Psoas muscle (tissue), 8 donors: ENCODE results near the gene WASF2. TPM values are rescaled to one million over a fixed set of nuclear protein-coding genes. Genes with fewer than 3 reads are reported as not detected.

ENCODE experiments used
- ATAC-seq, 4 donors: fragments of 200-7000 bp; cut with Tn5 transposase; one replicate each; pipeline ENCODE4 v1.9.1; 2020; ENCODE audit warnings: moderate library complexity in 3 of 4, mild to moderate bottlenecking in 2 of 4
- DNase-seq, 2 donors: peaks; one replicate each; pipeline ENCODE4 v3.0.0-alpha.2; 2020
- H3K27ac ChIP-seq: fragments of 200-600 bp; one replicate; pipeline ENCODE4 v1.8.0; 2022
- H3K27me3 ChIP-seq, 3 donors: fragments of 200-600 bp in 1 of 3; one replicate each; pipeline versions ENCODE4 v1.6.1 to v1.8.0; 2013 to 2022; ENCODE audit warnings: low read length in 2 of 3, mild to moderate bottlenecking in 2 of 3, moderate library complexity in 1 of 3; ENCODE audit not compliant: insufficient read depth in 3 of 3
- H3K36me3 ChIP-seq, 2 donors: fragments of 200-600 bp in 1 of 2; one replicate each; pipeline versions ENCODE4 v1.6.1 to v1.8.0; 2013 to 2022; ENCODE audit warnings: low read depth in 1 of 2, mild to moderate bottlenecking in 1 of 2, moderate library complexity in 1 of 2; ENCODE audit not compliant: insufficient read depth in 1 of 2
- H3K4me1 ChIP-seq: fragments of 200-600 bp; one replicate; pipeline ENCODE4 v1.8.0; 2022
- H3K4me3 ChIP-seq: fragments of 200-600 bp; one replicate; pipeline ENCODE4 v1.8.0; 2022; ENCODE audit warnings: mild to moderate bottlenecking
- H3K9me3 ChIP-seq: fragments of 200-600 bp; one replicate; pipeline ENCODE4 v1.8.0; 2022
- CTCF ChIP-seq: fragments of 200-600 bp; IDR thresholded peaks from one replicate; pipeline ENCODE4 v1.8.0; 2022; ENCODE audit warnings: antibody characterized with exemption
- WGBS, 3 donors: extraction: QIAGEN DNeasy Blood & Tissue Kit; methylation state at CpG; one replicate each; pipeline versions ENCODE4 v1.1.6 to v1.1.7; 2013; 5-methylcytosine and 5-hydroxymethylcytosine counted together
- intact Hi-C, 2 donors: fragments of 100-400 bp; cut with DNase I; formaldehyde crosslinking; loops; one replicate each; pipeline versions ENCODE4 v1.11.0 to v1.14.2; 2022
- polyA plus RNA-seq, 3 donors: library from polyadenylated mRNA; stranded (reverse); fragments of 200-250 nt; gene quantifications; one replicate each; pipeline ENCODE4 v1.2.3, GENCODE V29; 2013
- total RNA-seq, 4 donors: library from RNA; stranded (reverse); fragmentation: NEBNext Ultra II Directional in 2 of 4; extraction: Animal tissue kit (Norgen Biotek cat#: 25700) in 2 of 4; gene quantifications; one replicate each; pipeline versions ENCODE4 v1.2.1 to v1.2.4, GENCODE V29; 2021 to 2023
- donor health status: healthy with polysubstance abuse.
- donor health status: DM: no; HTN: no; CAD: no; lungs with moderate emphysema.
- donor health status: Bipolar disorder and iron deficiency.
- donor health status: healthy.
- donor health status: DM: yes; HTN: yes; CAD: no.
- donor health status: DM: no; HTN: no; CAD: no.
- donor health status: DM: no; HTN: no; CAD: no.
- donor health status: DM: yes; HTN: yes; CAD: no.

The WASF2 gene
- total and polyA plus RNA-seq, 7 donors, result 7.9 to 40.6 (median 29.4) TPM

GRCh38 chr1:27394282-27394658 is 95.7 kb downstream of the WASF2 start:
- Histone ChIP-seq H3K4me1 (peaks cover 8% of the 10 kb centered on the region), H3K9me3 (no peaks in the 10 kb centered on the region), H3K4me3 (no peak overlapping the region), H3K27ac (no peak overlapping the region), H3K36me3 (no peaks in the 10 kb centered on the region), H3K27me3 (no peaks in the 10 kb centered on the region)
- DNase-seq (no peak), ATAC-seq (no peak)
- intact Hi-C loops, result loop anchor here (2.0 to 5.0 kb wide), 3 partner anchors 93 to 273 kb away; no protein-coding TSS in a partner anchor
- 73 to 96% (median 80%) methylated on average over 9 of the region's 9 CpGs for WGBS, 3 donors
- no peak for TF ChIP-seq CTCF

GRCh38 chr1:27393641-27394281 is 96.2 kb downstream of the WASF2 start:
- ATAC-seq (no peak), DNase-seq (no peak)
- 92 to 95% (median 93%) methylated on average over 18 of the region's 18 CpGs for WGBS, 3 donors
- Histone ChIP-seq H3K9me3 (no peaks in the 10 kb centered on the region), H3K27ac (no peak overlapping the region), H3K4me3 (no peak overlapping the region), H3K4me1 (peaks cover 8% of the 10 kb centered on the region), H3K27me3 (no peaks in the 10 kb centered on the region), H3K36me3 (no peaks in the 10 kb centered on the region)
- TF ChIP-seq CTCF, result no peak
- intact Hi-C loops, result loop anchor here (2.0 to 5.0 kb wide), 3 partner anchors 93 to 274 kb away; no protein-coding TSS in a partner anchor

- intact Hi-C loops, result loop anchor here (2.0 to 5.0 kb wide), 3 partner anchors 92 to 274 kb away; no protein-coding TSS in a partner anchor
- peak overlapping the region; percentile 67 for H3K4me3 ChIP-seq
- ATAC-seq, result no peak
- peaks cover 8% of the 10 kb centered on the region for H3K4me1 ChIP-seq
- H3K27me3 ChIP-seq, result no peaks in the 10 kb centered on the region
- no peaks in the 10 kb centered on the region for H3K9me3 ChIP-seq
- no peak for DNase-seq
- TF ChIP-seq CTCF, result no peak
- no peaks in the 10 kb centered on the region for H3K36me3 ChIP-seq
- 35 to 42% (median 36%) methylated on average over 30 of the region's 30 CpGs for WGBS, 3 donors
- no peak overlapping the region for H3K27ac ChIP-seq
Observed at GRCh38 chr1:27392778-27393635, 97.0 kb downstream of the WASF2 start.

GRCh38 chr1:27392096-27392777 is 97.7 kb downstream of the WASF2 start, which contains the start of gene GPR3:
Gene GPR3 (plus strand): TSS chr1:27392622. CDS start chr1:27393799, 1,177 bp downstream.
- ATAC-seq, result peak; percentile 87 to 93 (median 91)
- peak; percentile 93 to 95 for DNase-seq
- no peak within 1 kb of the TSS for H3K27ac ChIP-seq
- H3K4me1 ChIP-seq, result peaks cover 8% of the 10 kb centered on the region
- peak within 1 kb of the TSS; percentile 67 for H3K4me3 ChIP-seq
- WGBS, 3 donors, result 2% methylated on average over 53 to 69 of the region's 69 CpGs
- TF ChIP-seq CTCF, result peak; percentile 38
- H3K36me3 ChIP-seq, result no peaks in the 10 kb centered on the region
- no peaks in the 10 kb centered on the region for H3K9me3 ChIP-seq
- intact Hi-C loops, result loop anchor here (2.0 to 5.0 kb wide), 3 partner anchors 91 to 275 kb away; no protein-coding TSS in a partner anchor
- H3K27me3 ChIP-seq, result no peaks in the 10 kb centered on the region
